ENCODE results near the gene GDF11.
A peak's percentile ranks its signal among the peaks of the same experiment; 100 is the strongest.

GDF11 gene

GRCh38 chr12:55742719-55743405 is at the start of gene GDF11:
Gene GDF11, plus strand, starts transcription at chr12:55743122. Its CDS starts 195 bp downstream, at chr12:55743317.
- peak; percentile 77 for DNase-seq

GRCh38 chr12:55693323-55694187 is 49.4 kb upstream of the GDF11 start:
- DNase-seq, result no peak

- DNase-seq, result no peak
These were observed 48.8 kb upstream of the GDF11 start for GRCh38 chr12:55694188-55694515.

- DNase-seq, result no peak
These were observed 48.3 kb upstream of the GDF11 start for GRCh38 chr12:55694651-55695050.

GRCh38 chr12:55695349-55695748 is 47.6 kb upstream of the GDF11 start:
- no peak for DNase-seq

- DNase-seq, result no peak
These were observed 46.8 kb upstream of the GDF11 start for GRCh38 chr12:55696141-55696540.

- no peak for DNase-seq
These were observed 46.0 kb upstream of the GDF11 start for GRCh38 chr12:55696796-55697462.

GRCh38 chr12:55697686-55698085 is 45.2 kb upstream of the GDF11 start:
- no peak for DNase-seq

- no peak for DNase-seq
These were observed 44.5 kb upstream of the GDF11 start for GRCh38 chr12:55698241-55698955.

- DNase-seq, result no peak
These were observed 44.0 kb upstream of the GDF11 start for GRCh38 chr12:55698965-55699364.

- no peak for DNase-seq
These were observed 43.4 kb upstream of the GDF11 start for GRCh38 chr12:55699471-55700055.

GRCh38 chr12:55700255-55701018 is 42.5 kb upstream of the GDF11 start:
- no peak for DNase-seq

- no peak for DNase-seq
These were observed 40.1 kb upstream of the GDF11 start for GRCh38 chr12:55702861-55703260.

GRCh38 chr12:55703288-55703687 is 39.6 kb upstream of the GDF11 start:
- DNase-seq, result no peak

- no peak for DNase-seq
These were observed 38.8 kb upstream of the GDF11 start for GRCh38 chr12:55703901-55704761.

GRCh38 chr12:55704824-55705718 is 37.9 kb upstream of the GDF11 start:
- no peak for DNase-seq

- DNase-seq, result no peak
These were observed 37.0 kb upstream of the GDF11 start for GRCh38 chr12:55705782-55706402.

GRCh38 chr12:55706568-55707218 is 36.2 kb upstream of the GDF11 start:
- no peak for DNase-seq

GRCh38 chr12:55707219-55707671 is 35.7 kb upstream of the GDF11 start:
- DNase-seq, result no peak

All from stimulated activated naive CD4-positive, alpha-beta T cell treated with Interleukin-2 at 50 U/mL for 16 hours (primary cell).